GM19025 (cell line): ENCODE measurements around the gene ARHGAP22.
"Not testable (repeated sequence)": the region's sequence is repeated elsewhere in the genome, so short reads cannot be mapped to it uniquely, and the experiment has no call there.

Experiments
- ATAC-seq: cut with Tn5 transposase; IDR thresholded peaks from one replicate; pipeline ENCODE4 v1.9.1; 2021; ENCODE audit warnings: mild to moderate bottlenecking, low read depth, moderate library complexity; ENCODE audit not compliant: unreplicated experiment

The ARHGAP22 gene

DNA sequence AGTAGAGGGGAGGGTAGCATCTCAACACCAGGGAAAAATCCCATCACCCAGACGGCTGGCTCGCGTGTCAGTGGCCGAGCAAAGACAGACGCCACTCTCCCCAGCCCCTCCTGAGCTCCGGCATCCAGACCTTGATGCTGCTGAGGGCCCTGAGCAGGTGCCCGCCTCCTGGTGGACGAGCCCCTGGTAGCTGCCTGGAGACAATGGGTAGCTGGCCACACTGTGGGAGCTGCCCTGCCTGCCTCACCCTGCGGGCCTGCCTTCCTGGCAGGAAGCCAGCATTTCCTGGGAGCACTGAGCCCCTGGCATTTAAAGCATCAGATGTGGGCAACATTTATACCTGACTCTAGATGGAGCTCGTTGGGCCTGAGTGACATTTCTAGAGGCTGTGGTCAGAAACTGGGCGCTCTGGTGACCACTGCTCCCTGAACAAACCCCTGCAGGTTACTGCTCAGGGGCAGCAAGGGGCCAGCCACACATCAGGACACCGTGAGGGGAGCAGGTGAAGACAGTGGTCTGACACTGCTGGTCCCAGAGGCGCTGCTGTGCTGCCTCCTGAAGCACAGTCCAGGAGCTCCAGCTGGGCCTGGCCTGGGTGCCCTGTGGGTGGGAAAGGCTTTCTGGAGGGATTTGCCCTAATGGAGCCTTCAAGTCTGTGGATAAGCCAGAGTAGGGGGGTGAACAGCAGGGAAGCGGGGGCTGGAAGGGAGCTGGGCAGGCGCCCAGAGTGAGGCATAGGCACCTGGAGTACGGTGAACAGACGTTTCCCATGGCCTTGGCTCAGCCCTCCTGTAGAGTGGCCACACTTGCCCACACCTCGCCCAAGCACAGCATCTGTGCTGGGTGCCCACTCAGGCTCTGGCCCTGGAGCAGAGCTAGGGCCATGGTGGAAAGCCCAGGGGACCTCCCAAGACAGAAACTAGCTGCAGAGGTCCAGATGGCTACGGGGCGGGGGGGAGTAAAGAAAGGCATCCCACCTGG is 159.7 kb downstream of the ARHGAP22 start:
- ATAC-seq: no peak

- no peak for ATAC-seq
Observed at GRCh38 chr10:48444266-48444665, 160.6 kb downstream of the ARHGAP22 start.

GRCh38 chr10:48442809-48443177 is 162.1 kb downstream of the ARHGAP22 start:
- ATAC-seq: no peak

- no peak for ATAC-seq
Observed at GRCh38 chr10:48442090-48442808, 162.6 kb downstream of the ARHGAP22 start.

DNA sequence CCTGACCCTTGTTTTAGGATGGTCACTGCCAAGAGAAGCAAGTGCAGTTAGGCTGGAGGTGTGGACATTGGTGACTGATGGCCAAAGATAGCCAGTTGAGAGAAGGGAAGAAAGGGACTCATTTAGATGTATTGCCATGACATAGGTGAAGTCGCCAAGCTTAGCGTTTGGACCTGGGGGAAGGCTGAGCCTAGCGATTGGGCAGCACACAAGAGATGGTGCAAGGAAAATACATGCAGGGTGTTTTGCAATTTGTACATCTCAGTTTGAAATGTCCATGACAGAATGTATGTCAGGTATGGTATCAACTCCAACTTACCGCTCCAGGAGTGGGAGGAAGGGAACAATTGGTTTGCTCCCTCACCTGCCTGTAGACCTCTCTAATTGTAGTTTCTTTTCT is 164.1 kb downstream of the ARHGAP22 start:
- no peak for ATAC-seq

DNA sequence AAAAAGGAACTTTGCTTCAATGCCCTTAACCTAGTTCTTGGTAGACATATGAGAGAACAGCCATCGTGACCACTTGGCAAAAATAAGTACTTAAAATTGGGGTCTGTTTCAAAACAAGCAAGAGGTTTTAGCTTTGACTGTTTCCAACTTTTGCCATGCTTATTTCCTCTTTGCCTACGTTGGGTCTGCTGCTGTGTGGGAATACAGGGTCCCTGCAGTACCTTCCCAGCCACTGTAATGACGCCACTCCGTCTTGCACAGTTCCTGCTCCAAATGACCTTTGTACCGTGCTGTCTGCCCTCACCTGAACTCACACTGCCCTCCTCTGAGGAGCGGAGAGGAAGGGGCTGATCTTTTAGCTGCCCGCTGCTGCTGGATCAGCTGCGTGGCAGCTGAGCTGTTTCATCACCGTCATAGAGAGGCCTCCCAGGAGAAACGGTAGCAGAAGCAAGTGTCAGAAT is 165.3 kb downstream of the ARHGAP22 start:
- no peak for ATAC-seq

GRCh38 chr10:48439031-48439430 is 165.8 kb downstream of the ARHGAP22 start:
- no peak for ATAC-seq

GRCh38 chr10:48437546-48437945 is 167.3 kb downstream of the ARHGAP22 start:
- ATAC-seq: no peak

DNA sequence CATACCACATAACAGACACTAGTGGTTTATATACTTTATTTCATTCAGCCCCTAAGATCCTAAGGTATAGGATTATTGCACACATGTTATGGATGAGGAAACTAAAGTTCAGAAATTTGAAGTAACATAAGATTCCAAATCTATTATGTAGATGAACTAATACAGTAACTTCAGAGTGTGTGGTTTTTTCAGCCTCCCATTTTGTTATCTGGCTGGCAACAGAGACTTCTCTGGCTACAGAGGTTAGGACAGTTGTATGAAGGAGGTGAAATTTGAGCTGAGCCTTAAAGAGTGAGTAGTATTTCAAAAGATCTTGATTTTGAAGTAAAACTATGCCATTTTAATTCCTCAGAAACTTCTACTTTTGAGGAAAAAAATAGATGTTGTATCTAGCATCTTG is 173.0 kb downstream of the ARHGAP22 start:
- ATAC-seq: no peak

- ATAC-seq: no peak
Observed at GRCh38 chr10:48430402-48430993, 174.4 kb downstream of the ARHGAP22 start.

GRCh38 chr10:48429309-48429708 is 175.6 kb downstream of the ARHGAP22 start:
- no peak for ATAC-seq

- no peak for ATAC-seq
Observed at GRCh38 chr10:48428896-48429295, 176.0 kb downstream of the ARHGAP22 start.

GRCh38 chr10:48423884-48424283 is 181.0 kb downstream of the ARHGAP22 start:
- ATAC-seq: no peak

- ATAC-seq: not testable (repeated sequence)
Observed at GRCh38 chr10:48421862-48422261, 183.0 kb downstream of the ARHGAP22 start.

GRCh38 chr10:48419714-48420113 is 185.2 kb downstream of the ARHGAP22 start:
- ATAC-seq: no peak

DNA sequence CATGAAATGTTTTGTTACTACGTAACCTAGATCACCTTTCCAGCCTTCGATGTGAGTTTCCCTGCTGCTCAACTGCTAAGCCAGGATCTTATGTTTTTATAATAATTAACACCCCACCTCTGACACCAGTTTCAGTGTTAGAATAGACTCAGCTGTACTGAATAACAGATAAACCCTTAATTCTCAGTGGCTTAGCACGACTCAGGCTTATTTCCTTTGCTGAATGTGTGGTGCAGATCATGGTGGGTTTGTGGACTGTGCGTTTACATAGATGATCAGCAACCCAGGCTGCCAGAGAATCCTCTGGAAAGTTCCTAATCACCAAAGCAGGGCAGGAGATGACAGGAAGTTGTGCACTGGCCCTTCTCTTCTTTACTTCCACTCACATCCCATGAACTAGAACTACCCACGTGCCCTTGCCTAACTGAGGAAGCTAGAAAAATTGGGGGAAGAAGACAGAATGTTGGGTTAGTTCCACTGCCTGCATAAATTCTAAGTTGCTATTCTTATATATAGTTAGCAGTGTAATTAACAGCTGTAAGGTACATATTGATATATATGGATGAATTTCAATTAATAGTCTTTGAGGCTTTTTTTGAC is 186.6 kb downstream of the ARHGAP22 start:
- ATAC-seq: no peak

GRCh38 chr10:48417374-48417773 is 187.5 kb downstream of the ARHGAP22 start:
- no peak for ATAC-seq

GRCh38 chr10:48416584-48417232 is 188.2 kb downstream of the ARHGAP22 start:
- no peak for ATAC-seq

GRCh38 chr10:48414778-48415177 is 190.1 kb downstream of the ARHGAP22 start:
- ATAC-seq: no peak

GRCh38 chr10:48414160-48414559 is 190.7 kb downstream of the ARHGAP22 start:
- no peak for ATAC-seq
